SK-N-MC (cell line): ENCODE measurements around the gene SLC26A8.
"Not testable (repeated sequence)": the region's sequence is repeated elsewhere in the genome, so short reads cannot be mapped to it uniquely, and the experiment has no call there.

Experiments used
- DNase-seq: peaks from one replicate; pipeline ENCODE4 v3.0.0-alpha.2; 2011; ENCODE audit warnings: low read depth, low spot score
- H3K27ac ChIP-seq: fragments of 200-600 bp; sonication (generic); 2 replicates; pipeline ENCODE4 v1.5.1; 2016; ENCODE audit warnings: mixed run types
- H3K36me3 ChIP-seq: fragments of 200-600 bp; sonication (generic); 2 replicates; pipeline ENCODE4 v1.6.1; 2017; ENCODE audit warnings: antibody characterized with exemption, low read length, mixed read lengths; ENCODE audit not compliant: insufficient read depth
- H3K4me3 ChIP-seq: fragments of 200-600 bp; sonication (generic); 2 replicates; pipeline ENCODE4 v1.5.1; 2016
- H3K9ac ChIP-seq: fragments of 200-600 bp; sonication (generic); 2 replicates; pipeline ENCODE4 v1.8.0; 2017; ENCODE audit warnings: mixed run types, mixed read lengths; ENCODE audit not compliant: insufficient read length
- H3K9me3 ChIP-seq: fragments of 200-600 bp; sonication (generic); 2 replicates; pipeline ENCODE4 v1.6.1; 2017; ENCODE audit warnings: low read depth, mild to moderate bottlenecking, antibody characterized with exemption, low read length, moderate library complexity, mixed read lengths
- EZH2 ChIP-seq: fragments of 200-600 bp; sonication (generic); IDR thresholded peaks from one replicate; pipeline ENCODE4 v1.6.1; 2017; ENCODE audit warnings: antibody characterized with exemption
- FOXP2 ChIP-seq: optimal IDR thresholded peaks from 2 replicates; pipeline ENCODE3; 2011; ENCODE audit warnings: mild to moderate bottlenecking, moderate library complexity; ENCODE audit not compliant: insufficient read depth; ENCODE audit errors: extremely low read length, control extremely low read depth
- POLR2AphosphoS5 ChIP-seq: IDR thresholded peaks from 2 replicates; pipeline ENCODE4 v1.6.1; 2012; ENCODE audit warnings: mild to moderate bottlenecking, low read depth, low read length, borderline replicate concordance

Gene SLC26A8

DNA sequence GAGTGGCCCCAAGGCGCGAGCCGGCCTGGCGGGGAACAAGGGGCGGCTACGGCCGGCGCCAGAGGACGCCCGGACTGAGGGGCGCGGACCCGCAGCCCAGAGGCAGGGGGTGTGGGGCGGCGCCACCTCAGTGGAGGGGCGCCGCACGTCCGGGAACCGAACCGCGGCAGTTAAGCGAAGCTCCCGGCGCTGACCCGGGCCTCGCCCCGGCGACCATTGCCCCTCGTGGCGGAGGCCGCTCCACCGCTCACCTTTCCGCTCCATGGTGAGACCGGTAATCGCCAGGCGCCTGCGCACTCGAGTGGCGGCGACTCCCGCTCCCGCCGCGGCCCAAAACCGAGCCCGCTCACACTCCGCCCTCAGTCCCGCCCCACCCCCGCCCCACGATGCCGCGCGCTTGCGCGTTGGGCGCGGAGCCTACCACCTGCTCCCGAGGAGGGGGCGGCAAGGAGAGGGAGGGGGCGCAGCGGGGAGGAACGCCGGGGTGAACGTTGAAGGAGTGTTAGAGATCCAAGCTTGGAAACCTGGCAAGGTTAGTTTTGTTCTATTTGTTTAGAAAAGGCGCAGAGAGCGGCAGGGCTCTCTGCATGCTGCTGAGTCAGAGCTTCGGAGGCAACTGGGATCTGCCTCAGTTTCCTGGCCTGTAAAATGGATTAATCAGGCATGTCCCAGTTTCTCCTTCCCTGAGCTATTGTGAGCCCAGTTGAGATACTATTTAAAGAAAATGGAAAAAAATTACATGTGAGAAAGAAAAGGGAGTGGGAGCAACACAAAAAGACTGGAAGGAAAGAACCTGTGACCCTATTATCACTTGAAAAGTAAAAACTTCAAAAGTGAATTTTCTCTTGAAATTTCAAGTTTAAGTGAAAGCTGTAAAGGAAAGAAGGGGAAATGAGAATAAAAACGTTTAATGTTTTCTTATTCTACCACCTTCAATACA is 103.4 kb downstream of the SLC26A8 start, which contains the start of gene SRPK1:
Gene SRPK1 (minus strand): TSS at position 306 of the 940 bp plus-strand sequence. CDS start 42 bp downstream, at position 264.
- peaks cover 11% of the 10 kb centered on the region for H3K36me3 ChIP-seq
- peak; percentile 97 for TF ChIP-seq POLR2AphosphoS5
- no peak for TF ChIP-seq EZH2
- no peaks in the 10 kb centered on the region for H3K9me3 ChIP-seq
- peak within 1 kb of the TSS; percentile 97 for H3K4me3 ChIP-seq
- DNase-seq, result no peak
- peak within 1 kb of the TSS; percentile 84 for H3K9ac ChIP-seq
- peak within 1 kb of the TSS; percentile 66; the same call in 1 of the 2 replicates for H3K27ac ChIP-seq

DNA sequence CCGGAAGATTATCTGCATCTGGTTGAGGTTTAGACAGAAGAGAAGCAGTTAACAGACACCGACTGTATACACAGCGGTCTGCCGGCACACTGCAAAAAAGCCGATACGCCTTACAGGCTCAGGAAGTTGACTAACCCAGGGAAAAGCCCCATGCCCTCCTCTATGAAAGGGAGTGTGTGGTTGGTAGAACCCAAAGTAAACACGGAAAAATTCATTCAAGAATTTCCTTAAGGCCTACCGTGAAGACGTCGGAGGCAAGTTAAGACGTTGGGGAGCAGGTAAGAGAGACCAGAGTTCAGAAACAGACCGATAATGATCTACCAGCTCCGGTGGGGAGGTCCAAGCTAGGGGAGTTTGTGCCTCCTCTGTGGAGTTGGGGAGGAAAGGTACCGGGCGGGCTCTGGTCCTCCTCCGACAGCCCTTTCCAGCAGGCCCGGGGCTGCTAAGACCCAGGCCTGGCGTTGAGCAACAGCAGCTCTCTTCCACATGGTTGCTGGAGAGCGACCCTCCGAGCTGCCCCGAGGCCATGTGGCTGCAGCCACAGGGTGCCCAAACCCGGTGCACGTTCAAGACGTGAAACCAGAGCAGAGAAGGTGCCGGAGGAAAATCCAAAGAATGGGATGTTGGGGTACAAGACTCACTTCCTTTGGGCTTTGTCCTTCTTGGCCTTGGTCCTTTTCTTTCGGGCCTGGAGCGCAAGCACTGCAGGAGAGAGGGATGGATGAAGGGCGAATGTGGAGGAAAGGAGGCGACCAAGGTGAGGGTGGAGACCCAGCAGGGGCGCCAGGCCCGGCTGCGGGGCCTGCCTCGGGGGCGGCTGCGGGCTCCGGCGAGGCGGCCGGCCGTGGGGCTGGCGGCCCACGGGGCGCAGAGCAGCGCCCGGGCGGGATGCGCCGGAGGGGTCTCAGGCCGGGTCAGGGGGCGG is 104.4 kb downstream of the SLC26A8 start:
- TF ChIP-seq POLR2AphosphoS5 (no peak), EZH2 (no peak), FOXP2 (no peak)
- no peak for DNase-seq
- H3K9ac ChIP-seq, result peak overlapping the region; percentile 76
- no peak overlapping the region for H3K27ac ChIP-seq
- H3K9me3 ChIP-seq, result no peaks in the 10 kb centered on the region
- H3K36me3 ChIP-seq, result peaks cover 15% of the 10 kb centered on the region
- H3K4me3 ChIP-seq, result peak overlapping the region; percentile 97

DNA sequence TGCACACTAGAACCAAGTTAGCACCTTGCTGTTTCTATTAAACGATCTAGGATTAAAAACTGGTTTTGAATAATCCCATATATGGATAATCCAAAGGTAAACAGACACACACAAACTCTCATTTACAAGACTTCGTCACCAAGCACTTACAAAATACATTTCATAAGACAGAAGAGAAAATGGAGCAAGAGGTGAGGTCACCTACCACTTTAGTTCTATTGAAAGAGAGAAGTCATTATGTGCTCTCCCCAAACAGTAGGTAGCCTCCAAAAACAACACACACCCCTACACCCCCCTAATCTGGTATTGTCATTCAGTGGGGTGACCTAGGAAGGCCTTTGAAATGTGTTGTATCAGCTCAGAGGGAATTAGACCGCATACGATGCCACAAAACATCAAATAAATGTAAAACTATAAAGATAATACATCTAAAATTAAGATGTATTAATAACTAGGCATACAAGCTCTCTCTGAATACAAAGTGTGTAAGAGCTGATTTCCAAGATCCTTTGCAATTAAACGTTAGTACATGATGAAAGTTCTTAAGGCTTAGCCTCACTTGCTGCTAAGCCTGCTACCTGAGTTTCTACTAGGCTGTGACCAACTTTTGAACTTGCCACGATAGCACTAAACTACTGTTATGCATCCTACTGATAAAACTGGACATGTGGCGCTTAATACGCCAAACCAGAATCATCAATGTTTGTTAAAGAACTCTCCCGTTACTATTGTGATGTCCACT is 105.2 kb downstream of the SLC26A8 start:
- TF ChIP-seq FOXP2, result no peak
- no peak for TF ChIP-seq EZH2
- no peak for TF ChIP-seq POLR2AphosphoS5
- no peaks in the 10 kb centered on the region for H3K9me3 ChIP-seq
- no peak for DNase-seq
- peak overlapping the region; percentile 97 for H3K4me3 ChIP-seq
- H3K36me3 ChIP-seq, result peaks cover 23% of the 10 kb centered on the region
- H3K27ac ChIP-seq, result no peak overlapping the region
- H3K9ac ChIP-seq, result peak overlapping the region; percentile 76

DNA sequence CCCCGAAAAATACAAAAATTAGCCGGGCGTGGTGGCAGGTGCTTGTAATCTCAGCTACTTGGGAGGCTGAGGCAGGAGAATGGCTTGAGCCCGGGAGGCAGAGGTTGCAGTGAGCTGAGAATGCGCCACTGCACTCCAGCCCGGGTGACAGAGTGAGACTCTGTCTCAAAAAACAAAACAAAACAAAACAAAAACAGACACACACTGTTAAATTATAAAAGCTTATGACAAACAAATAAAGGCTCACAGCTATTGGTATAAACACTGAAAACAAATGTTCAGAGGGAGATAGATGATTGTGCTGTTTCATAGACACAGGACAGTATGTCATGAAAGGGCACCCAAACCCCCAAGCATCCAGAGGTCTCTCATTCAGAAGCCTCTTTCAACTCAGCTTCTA is 107.5 kb downstream of the SLC26A8 start:
- H3K4me3 ChIP-seq, H3K9me3 ChIP-seq, H3K9ac ChIP-seq, H3K27ac ChIP-seq, DNase-seq: not testable (repeated sequence)
- peaks cover 42% of the 10 kb centered on the region for H3K36me3 ChIP-seq

- H3K9ac ChIP-seq, result no peak overlapping the region
- no peak overlapping the region for H3K4me3 ChIP-seq
- H3K36me3 ChIP-seq, result peaks cover 48% of the 10 kb centered on the region
- no peak for DNase-seq
- TF ChIP-seq EZH2 (no peak), FOXP2 (no peak), POLR2AphosphoS5 (no peak)
- no peak overlapping the region for H3K27ac ChIP-seq
- no peaks in the 10 kb centered on the region for H3K9me3 ChIP-seq
Measured at GRCh38 chr6:35916056-35916455, 108.4 kb downstream of the SLC26A8 start.

DNA sequence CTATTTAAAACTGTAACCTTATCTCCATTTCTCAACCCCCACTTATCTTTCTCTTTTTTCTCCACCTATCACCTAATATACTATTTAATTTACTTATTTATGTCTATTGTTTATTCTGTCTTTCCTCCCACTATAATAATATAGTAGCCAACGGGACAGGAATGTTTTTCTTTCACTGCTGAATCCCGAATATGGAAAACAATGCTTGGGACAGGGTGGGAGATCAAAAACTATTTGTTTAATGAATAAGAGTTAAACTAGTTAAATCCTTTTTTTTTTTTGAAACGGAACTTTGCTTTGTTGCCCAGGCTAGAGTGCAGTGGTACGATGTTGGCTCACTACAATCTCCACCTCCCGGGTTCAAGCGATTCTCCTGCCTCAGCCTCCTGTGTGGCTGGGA is 109.9 kb downstream of the SLC26A8 start:
- TF ChIP-seq FOXP2 (no peak), POLR2AphosphoS5 (no peak), EZH2 (no peak)
- H3K9ac ChIP-seq, result no peak overlapping the region
- H3K27ac ChIP-seq, result no peak overlapping the region
- DNase-seq, result no peak
- no peaks in the 10 kb centered on the region for H3K9me3 ChIP-seq
- H3K4me3 ChIP-seq, result no peak overlapping the region
- peaks cover 63% of the 10 kb centered on the region for H3K36me3 ChIP-seq

DNA sequence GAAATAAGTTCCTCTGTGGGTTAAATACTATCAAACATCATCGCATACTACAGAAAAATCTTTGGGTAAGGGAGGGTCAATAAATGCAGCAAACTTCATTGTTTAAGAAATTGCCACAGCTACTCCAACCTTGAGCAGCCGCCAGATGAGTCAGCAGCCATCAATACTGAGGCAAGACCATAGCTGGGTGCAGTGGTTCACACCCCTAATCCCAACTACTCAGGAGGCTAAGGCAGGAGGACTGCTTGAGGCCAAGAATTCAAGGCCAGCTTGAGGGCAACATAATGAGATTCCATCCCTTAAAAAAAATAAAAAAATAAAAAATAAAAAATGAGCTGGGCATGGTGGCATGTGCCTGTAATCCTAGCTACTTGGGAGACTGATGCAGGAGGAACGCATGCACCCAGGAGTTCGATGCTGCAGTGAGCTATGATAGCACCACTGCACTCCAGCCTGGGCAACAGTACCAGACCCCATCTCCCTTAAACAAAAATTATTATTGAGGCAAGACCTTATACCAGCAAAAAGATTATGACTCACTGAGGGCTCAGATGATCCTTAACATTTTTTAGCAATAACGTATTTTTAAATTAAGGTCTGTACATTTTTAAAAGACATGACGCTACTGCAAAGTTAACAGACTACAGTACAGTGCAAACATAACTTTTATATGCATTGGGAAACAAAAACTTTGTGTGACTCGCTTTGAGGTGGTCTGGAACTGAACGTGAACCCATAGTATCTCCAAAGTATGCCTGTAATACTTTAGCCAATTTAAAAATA is 112.4 kb downstream of the SLC26A8 start:
- no peak for DNase-seq
- no peak overlapping the region for H3K9ac ChIP-seq
- no peaks in the 10 kb centered on the region for H3K9me3 ChIP-seq
- H3K36me3 ChIP-seq, result peaks cover 70% of the 10 kb centered on the region
- no peak overlapping the region for H3K4me3 ChIP-seq
- TF ChIP-seq FOXP2 (no peak), POLR2AphosphoS5 (no peak), EZH2 (no peak)
- H3K27ac ChIP-seq, result no peak overlapping the region

- H3K36me3 ChIP-seq, result peaks cover 70% of the 10 kb centered on the region
- H3K9ac ChIP-seq, H3K27ac ChIP-seq, H3K9me3 ChIP-seq, DNase-seq, H3K4me3 ChIP-seq: not testable (repeated sequence)
Measured at GRCh38 chr6:35909571-35909970, 114.9 kb downstream of the SLC26A8 start.

DNA sequence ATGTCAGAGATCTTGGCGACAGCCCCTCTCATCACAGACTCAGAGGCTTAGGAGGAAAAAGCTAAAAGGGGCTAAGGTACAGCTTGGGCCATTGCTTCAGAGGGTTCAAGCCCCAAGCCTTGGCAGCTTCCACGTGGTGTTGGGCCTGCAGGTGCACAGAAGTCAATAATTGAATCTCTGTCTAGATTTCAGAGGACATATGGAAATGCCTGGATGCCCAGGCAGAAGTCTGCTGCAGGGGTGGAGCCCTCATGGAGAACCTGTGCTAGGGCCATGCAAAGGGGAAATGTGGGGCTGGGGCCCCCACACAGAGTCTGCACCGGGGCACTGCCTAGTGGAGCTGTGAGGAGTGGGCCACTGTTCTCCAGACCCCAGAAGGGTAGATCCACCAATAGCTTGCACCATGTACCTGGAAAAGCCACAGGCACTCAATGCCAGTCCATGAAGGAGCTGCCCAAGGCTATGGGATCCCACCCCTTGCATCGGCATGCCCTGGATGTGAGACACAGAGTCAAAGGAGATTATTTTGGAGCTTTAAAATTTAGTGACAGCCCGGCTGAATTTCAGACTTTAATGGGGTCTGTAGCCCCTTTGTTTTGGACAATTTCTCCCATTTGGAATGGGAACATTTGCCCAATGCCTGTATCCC is 115.6 kb downstream of the SLC26A8 start:
- not testable (repeated sequence) for H3K4me3 ChIP-seq, H3K9me3 ChIP-seq
- peaks cover 68% of the 10 kb centered on the region for H3K36me3 ChIP-seq

More for the DNA sequence above, 115.6 kb downstream of the SLC26A8 start:
- H3K27ac ChIP-seq, H3K9ac ChIP-seq, DNase-seq: not testable (repeated sequence)
